GM12874 (cell line): Measurements from ENCODE around the gene GPR162.

Experiments
- TF ChIP-seq, protein P1 (sequence below): IDR thresholded peaks from 2 replicates; pipeline ENCODE4 v1.5.1; 2011; ENCODE audit warnings: low read depth, mild to moderate bottlenecking, control low read depth, low read length, moderate library complexity; ENCODE audit not compliant: insufficient read depth

GPR162 gene

GRCh38 chr12:6791931-6792520, 29.6 kb upstream of the GPR162 start:
- TF ChIP-seq, protein P1, sequence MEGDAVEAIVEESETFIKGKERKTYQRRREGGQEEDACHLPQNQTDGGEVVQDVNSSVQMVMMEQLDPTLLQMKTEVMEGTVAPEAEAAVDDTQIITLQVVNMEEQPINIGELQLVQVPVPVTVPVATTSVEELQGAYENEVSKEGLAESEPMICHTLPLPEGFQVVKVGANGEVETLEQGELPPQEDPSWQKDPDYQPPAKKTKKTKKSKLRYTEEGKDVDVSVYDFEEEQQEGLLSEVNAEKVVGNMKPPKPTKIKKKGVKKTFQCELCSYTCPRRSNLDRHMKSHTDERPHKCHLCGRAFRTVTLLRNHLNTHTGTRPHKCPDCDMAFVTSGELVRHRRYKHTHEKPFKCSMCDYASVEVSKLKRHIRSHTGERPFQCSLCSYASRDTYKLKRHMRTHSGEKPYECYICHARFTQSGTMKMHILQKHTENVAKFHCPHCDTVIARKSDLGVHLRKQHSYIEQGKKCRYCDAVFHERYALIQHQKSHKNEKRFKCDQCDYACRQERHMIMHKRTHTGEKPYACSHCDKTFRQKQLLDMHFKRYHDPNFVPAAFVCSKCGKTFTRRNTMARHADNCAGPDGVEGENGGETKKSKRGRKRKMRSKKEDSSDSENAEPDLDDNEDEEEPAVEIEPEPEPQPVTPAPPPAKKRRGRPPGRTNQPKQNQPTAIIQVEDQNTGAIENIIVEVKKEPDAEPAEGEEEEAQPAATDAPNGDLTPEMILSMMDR, result no peak

DNA sequence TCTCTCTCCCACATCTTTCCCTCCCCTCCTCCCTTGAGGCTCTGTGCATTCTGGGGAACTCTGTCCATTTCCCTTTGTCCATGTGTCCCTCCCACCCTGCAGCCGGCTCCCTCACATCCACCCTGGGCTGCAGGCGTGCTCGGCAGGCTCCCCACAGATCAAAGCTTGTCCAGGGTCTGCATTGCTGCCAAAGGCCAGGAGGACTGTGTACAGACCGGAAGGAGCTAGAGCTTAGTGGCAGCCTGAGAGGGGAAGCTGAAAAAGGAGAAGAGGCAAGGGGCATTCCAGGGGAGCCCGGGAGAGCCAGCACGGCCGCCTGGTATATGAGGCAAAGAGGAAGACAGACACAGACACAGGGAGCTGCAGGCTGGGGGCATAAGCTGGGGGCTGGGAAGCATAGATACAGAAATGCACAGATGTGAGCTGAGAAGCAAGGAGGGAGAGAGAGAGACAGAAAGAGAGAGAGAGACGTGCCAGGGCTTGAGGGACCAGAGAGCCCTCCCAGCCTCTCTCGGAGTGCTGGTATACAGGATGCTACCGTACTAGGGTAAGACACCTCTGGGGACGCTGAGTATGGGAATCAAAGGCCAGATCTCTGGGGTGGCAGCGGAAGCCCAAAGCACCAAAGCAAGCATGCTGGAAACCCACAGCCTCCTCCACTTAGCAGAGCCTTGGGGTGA, 29.0 kb upstream of the GPR162 start:
- TF ChIP-seq, protein P1, result no peak

DNA sequence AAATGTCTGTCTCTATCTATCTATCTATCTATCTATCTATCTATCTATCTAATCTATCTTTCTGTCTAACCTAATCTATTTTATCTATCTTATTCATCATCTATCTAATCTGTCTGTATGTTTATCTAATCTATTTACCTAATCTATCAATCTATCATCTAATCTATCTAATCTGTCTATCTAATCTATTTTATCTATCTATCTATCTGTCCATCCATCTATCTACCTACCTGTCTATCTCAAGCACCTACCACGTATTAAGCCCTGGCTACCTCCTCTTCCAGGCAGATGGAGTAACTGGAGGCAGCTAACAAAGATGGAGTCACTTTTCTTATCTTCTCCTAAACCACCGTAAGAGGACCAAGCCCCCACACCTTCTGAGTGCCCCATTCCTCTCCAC, 26.5 kb upstream of the GPR162 start:
- TF ChIP-seq, protein P1, result no peak

DNA sequence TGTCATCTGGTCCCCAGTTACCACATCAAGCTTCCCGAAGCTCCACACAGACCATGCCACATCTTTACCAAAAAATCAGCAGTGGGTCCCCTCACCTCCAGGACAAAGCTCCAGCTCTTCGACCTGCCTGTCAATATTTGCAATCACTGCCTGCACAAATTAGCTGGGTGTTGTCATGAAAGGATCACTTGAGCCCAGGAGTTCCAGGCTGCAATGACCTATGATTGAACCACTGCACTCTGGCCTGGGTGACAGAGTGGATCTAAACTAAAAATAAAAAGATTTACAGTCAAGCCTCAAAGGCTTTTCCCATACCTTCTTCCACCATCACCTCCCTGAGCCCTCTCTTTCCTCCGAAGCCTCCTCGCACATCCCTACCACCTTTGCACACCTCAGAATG, 25.0 kb upstream of the GPR162 start:
- TF ChIP-seq, protein P1, result no peak

GRCh38 chr12:6799147-6799546, 22.5 kb upstream of the GPR162 start:
- TF ChIP-seq, protein P1, result no peak

DNA sequence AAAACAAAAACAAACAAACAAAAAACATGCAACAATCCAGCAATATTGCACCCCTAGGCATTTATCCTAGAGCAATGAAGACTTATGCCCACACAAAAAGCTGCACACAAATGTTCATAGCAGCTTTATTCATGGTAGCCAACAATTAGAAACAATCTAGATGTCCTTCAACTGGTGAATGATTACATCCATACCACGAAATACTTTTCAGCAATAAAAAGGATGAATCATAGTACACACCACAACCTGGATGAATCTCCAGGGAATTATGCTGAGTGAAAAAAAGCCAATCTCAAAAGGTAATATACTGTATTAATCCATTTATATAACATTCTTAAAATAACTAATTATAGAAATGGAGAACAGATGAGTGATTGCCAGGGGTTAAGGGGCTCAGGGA, 14.5 kb upstream of the GPR162 start:
- TF ChIP-seq, protein P1, result no peak

- TF ChIP-seq, protein P1, result no peak
Measured at GRCh38 chr12:6809056-6809455, 12.6 kb upstream of the GPR162 start.

DNA sequence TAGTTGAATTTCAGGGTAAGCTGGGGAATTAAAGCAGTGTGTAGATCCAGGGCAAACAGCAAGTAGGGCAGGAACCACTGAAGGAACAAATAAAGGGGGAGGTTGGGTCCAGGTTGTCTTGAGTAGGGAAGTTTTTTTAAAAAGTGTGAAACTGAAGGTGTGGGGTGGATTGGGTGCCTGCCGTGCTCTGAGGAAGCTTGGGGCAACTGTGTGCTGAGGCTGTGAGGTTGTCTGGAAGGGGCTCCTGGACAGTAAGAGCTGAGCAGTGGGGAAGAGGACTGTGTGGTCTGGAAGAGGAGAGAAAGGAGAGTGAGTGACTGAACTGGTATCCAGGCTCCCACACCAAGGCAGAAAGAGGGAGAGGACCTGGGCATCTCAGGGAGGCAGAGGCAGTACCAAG, 10.9 kb upstream of the GPR162 start:
- TF ChIP-seq, protein P1, result no peak
